SK-N-SH (cell line): ENCODE measurements around the gene FOXM1. TPM values are rescaled to one million over a fixed set of nuclear protein-coding genes. Genes with fewer than 3 reads are reported as not detected.

Experiments
- CTCF ChIA-PET: fragments of 300-600, 350-600 bp; formaldehyde crosslinking; extraction: SDS; loops from one replicate; lab custom pipeline; 2021; lab: Yijun Ruan, JAX
- POLR2A ChIA-PET: fragments of 350-600 bp; sonication (Branson Sonifier 250); formaldehyde crosslinking; extraction: SDS; loops from one replicate; lab custom pipeline; 2020; ENCODE audit warnings: antibody characterized with exemption, inconsistent platforms; lab: Yijun Ruan, JAX
- DNase-seq: peaks from one replicate; pipeline ENCODE4 v3.0.0; 2012
- H2AFZ ChIP-seq: fragments of 200-600 bp; sonication (generic); 2 replicates; pipeline ENCODE4 v1.8.1; 2016; ENCODE audit warnings: antibody characterized with exemption, mild to moderate bottlenecking, low read depth
- H3F3A ChIP-seq: fragments of 200-600 bp; sonication (generic); replicated peaks from 2 replicates; pipeline ENCODE3; 2016; ENCODE audit warnings: antibody characterized with exemption, mild to moderate bottlenecking; ENCODE audit not compliant: insufficient read depth
- H3K27ac ChIP-seq, 2 experiments: fragments of 200-500 bp in 1 of 2; fragments of 200-600 bp in 1 of 2; sonication (Bioruptor generic) in 1 of 2; sonication (generic), shearing (Covaris generic) in 1 of 2; 2 replicates each; pipeline versions ENCODE4 v1.5.1 to v1.6.1; 2014 to 2016; ENCODE audit warnings: low read depth in 2 of 2, inconsistent platforms in 1 of 2, low read length in 1 of 2, mild to moderate bottlenecking in 1 of 2, mixed read lengths in 1 of 2
- H3K27me3 ChIP-seq: fragments of 200-600 bp; sonication (generic), shearing (Covaris generic); 2 replicates; pipeline ENCODE4 v1.6.1; 2016; ENCODE audit warnings: mixed run types; ENCODE audit not compliant: insufficient read depth
- H3K36me3 ChIP-seq, 2 experiments: fragments of 200-500 bp in 1 of 2; fragments of 200-600 bp in 1 of 2; sonication (Bioruptor generic) in 1 of 2; sonication (generic) in 1 of 2; replicated peaks in 1 of 2; 2 replicates each; pipeline versions ENCODE3 to v1.5.1; 2014 to 2016; ENCODE audit warnings: low read length in 1 of 2, mild to moderate bottlenecking in 1 of 2; ENCODE audit not compliant: insufficient read depth in 2 of 2, control insufficient read depth in 1 of 2
- H3K4me1 ChIP-seq, 2 experiments: fragments of 200-500 bp in 1 of 2; fragments of 200-600 bp in 1 of 2; sonication (Bioruptor generic) in 1 of 2; sonication (generic), shearing (Covaris generic) in 1 of 2; 2 replicates each; pipeline versions ENCODE4 v1.5.1 to v1.6.1; 2014 to 2016; ENCODE audit warnings: low read depth in 1 of 2, low read length in 1 of 2, mixed run types in 1 of 2; ENCODE audit not compliant: insufficient read depth in 2 of 2, control insufficient read depth in 1 of 2
- H3K4me2 ChIP-seq: fragments of 200-600 bp; sonication (generic), shearing (Covaris generic); 2 replicates; pipeline ENCODE4 v1.6.1; 2017; ENCODE audit warnings: mixed run types
- H3K4me3 ChIP-seq, 2 experiments: fragments of 200-500 bp in 1 of 2; fragments of 200-600 bp in 1 of 2; sonication (Bioruptor generic) in 1 of 2; sonication (generic), shearing (Covaris generic) in 1 of 2; 2 replicates each; pipeline versions ENCODE4 v1.5.1 to v1.8.1; 2014 to 2016; ENCODE audit warnings: low read depth in 2 of 2, inconsistent platforms in 1 of 2, low read length in 1 of 2, mild to moderate bottlenecking in 1 of 2, mixed read lengths in 1 of 2, moderate library complexity in 1 of 2
- H3K79me2 ChIP-seq: fragments of 200-600 bp; sonication (generic); 2 replicates; pipeline ENCODE4 v1.8.1; 2017; ENCODE audit warnings: mild to moderate bottlenecking; ENCODE audit not compliant: insufficient read depth
- H3K9ac ChIP-seq: fragments of 200-600 bp; sonication (generic); 2 replicates; pipeline ENCODE4 v1.6.1; 2017; ENCODE audit warnings: mixed run types
- H3K9me2 ChIP-seq: fragments of 200-600 bp; sonication (generic); 2 replicates; pipeline ENCODE4 v1.6.1; 2017; ENCODE audit warnings: mixed run types
- H3K9me3 ChIP-seq: fragments of 200-600 bp; sonication (generic); 2 replicates; pipeline ENCODE4 v1.6.1; 2017; ENCODE audit warnings: mixed run types, mild to moderate bottlenecking, moderate library complexity
- H4K20me1 ChIP-seq: fragments of 200-600 bp; sonication (generic); 2 replicates; pipeline ENCODE4 v1.6.1; 2017; ENCODE audit warnings: mild to moderate bottlenecking, mixed run types; ENCODE audit not compliant: insufficient read depth
- CHD2 ChIP-seq: fragments of 150-350 bp; IDR thresholded peaks from 2 replicates; pipeline ENCODE4 v1.6.1; 2018; ENCODE audit warnings: low read length; ENCODE audit not compliant: partially characterized antibody
- CTCF ChIP-seq: fragments of 200-600 bp; sonication (generic); IDR thresholded peaks from 2 replicates; pipeline ENCODE4 v1.6.1; 2017; ENCODE audit warnings: antibody characterized with exemption, mild to moderate bottlenecking, moderate library complexity
- ELF1 ChIP-seq: IDR thresholded peaks from 2 replicates; pipeline ENCODE4 v1.4.0; 2012
- EP300 ChIP-seq, 2 experiments: IDR thresholded peaks; 2 replicates each; pipeline versions ENCODE4 v1.4.0 to v1.6.1; 2012; ENCODE audit warnings: borderline replicate concordance in 1 of 2, low read depth in 1 of 2, low read length in 1 of 2
- FOXM1 ChIP-seq: IDR thresholded peaks from 2 replicates; pipeline ENCODE4 v1.4.0; 2012; ENCODE audit warnings: low read depth, mild to moderate bottlenecking
- IRF3 ChIP-seq: fragments of 150-350 bp; IDR thresholded peaks from 2 replicates; pipeline ENCODE4 v1.6.1; 2016; ENCODE audit warnings: mild to moderate bottlenecking, low read depth, low read length
- MAX ChIP-seq: IDR thresholded peaks from 2 replicates; pipeline ENCODE4 v1.4.0; 2012; ENCODE audit warnings: low read depth
- MEF2A ChIP-seq: IDR thresholded peaks from 2 replicates; pipeline ENCODE4 v1.4.0; 2012; ENCODE audit warnings: low read depth, borderline replicate concordance
- MXI1 ChIP-seq: IDR thresholded peaks from 2 replicates; pipeline ENCODE4 v1.6.1; 2012; ENCODE audit warnings: mild to moderate bottlenecking, low read depth, low read length, improper control_type of control experiment
- PBX3 ChIP-seq: IDR thresholded peaks from 2 replicates; pipeline ENCODE4; 2012
- REST ChIP-seq: IDR thresholded peaks from 2 replicates; pipeline ENCODE4 v1.6.1; 2012; ENCODE audit warnings: mild to moderate bottlenecking, low read depth, low read length, moderate library complexity
- RFX5 ChIP-seq: IDR thresholded peaks from 2 replicates; pipeline ENCODE4 v1.6.1; 2012; ENCODE audit warnings: mild to moderate bottlenecking, improper control_type of control experiment, low read length
- TEAD4 ChIP-seq: IDR thresholded peaks from 2 replicates; pipeline ENCODE4 v1.4.0; 2012; ENCODE audit warnings: mild to moderate bottlenecking, borderline replicate concordance; ENCODE audit not compliant: insufficient read depth
- USF1 ChIP-seq: IDR thresholded peaks from 2 replicates; pipeline ENCODE4 v1.4.0; 2012; ENCODE audit warnings: low read depth, borderline replicate concordance
- ZBTB33 ChIP-seq: IDR thresholded peaks from 2 replicates; pipeline ENCODE4 v1.4.0; 2012; ENCODE audit warnings: low read depth, borderline replicate concordance
- WGBS: methylation state at CpG from one replicate; pipeline ENCODE4 v1.1.6; 2017; ENCODE audit warnings: low lambda C conversion rate; 5-methylcytosine and 5-hydroxymethylcytosine counted together
- polyA plus RNA-seq, 3 experiments: library from polyadenylated mRNA; depleted of rRNA; stranded (reverse); fragments of >200 nt; gene quantifications; 2 replicates each; pipeline ENCODE4 v1.2.3, GENCODE V29; 2012

FOXM1 gene
- polyA plus RNA-seq, 1 of the 3 experiments (the other 2 are of a cell fraction) = 29.9 TPM

- no peak for DNase-seq
- Histone ChIP-seq H3K9ac (no peak overlapping the region), H3F3A (no peaks in the 10 kb centered on the region), H4K20me1 (no peaks in the 10 kb centered on the region), H3K4me2 (no peak overlapping the region), H3K4me1 (peaks cover 4 to 16% of the 10 kb centered on the region in 2 experiments; a peak in 3 of 4 replicates), H3K27ac (no peak overlapping the region), H3K79me2 (no peaks in the 10 kb centered on the region), H3K9me3 (no peaks in the 10 kb centered on the region), H3K4me3 (no peak overlapping the region), H3K9me2 (no peaks in the 10 kb centered on the region), H3K36me3 (no peaks in the 10 kb centered on the region), H2AFZ (no peak overlapping the region), H3K27me3 (no peaks in the 10 kb centered on the region)
- TF ChIP-seq TEAD4 (no peak), MXI1 (no peak), ZBTB33 (no peak), PBX3 (no peak), IRF3 (no peak), RFX5 (no peak), MEF2A (no peak), ELF1 (no peak), CHD2 (no peak), FOXM1 (no peak), USF1 (no peak), CTCF (no peak), EP300 (IDR thresholded peaks at IDR 0.05; ENCODE audit: borderline replicate concordance in 1 of 2, low read depth in 1 of 2, low read length in 1 of 2) (no peak), REST (no peak), MAX (no peak)
- CTCF ChIA-PET = interaction anchor here (0.8 to 3.5 kb wide), 8 partner anchors 10 to 199 kb away, joined by 3 to 15 read pairs (median 8); partner anchors contain the start of genes FOXM1, ITFG2 and RHNO1
- POLR2A ChIA-PET = no interaction called here
- whole genome bisulfite sequencing = 76% methylated on average over 4 of the region's 4 CpGs
Measured at GRCh38 chr12:2835691-2836403, 41.1 kb downstream of the FOXM1 start.
